GM12878 (cell line): ENCODE results near the gene ISG20L2. TPM values are rescaled to one million over a fixed set of nuclear protein-coding genes. Genes with fewer than 3 reads are reported as not detected.

Experiments
- ATAC-seq: fragments of 200-7000 bp; cut with Tn5 transposase; 3 replicates; pipeline ENCODE4 v1.9.1; 2020; ENCODE audit warnings: mild to moderate bottlenecking, moderate library complexity
- BruUV-seq: library from RNA; stranded (reverse); fragments of 400-500 nt; replicated peaks from 2 replicates; lab custom pipeline; 2021; lab: Mats Ljungman, UMichigan
- CTCF ChIA-PET: fragments of 300-600 bp; sonication (Branson Sonifier 250); formaldehyde crosslinking; extraction: SDS; loops from one replicate; lab custom pipeline; 2021; ENCODE audit warnings: inconsistent platforms; lab: Yijun Ruan, JAX
- POLR2A ChIA-PET: fragments of 350-600 bp; formaldehyde crosslinking; extraction: SDS; loops from one replicate; lab custom pipeline; 2021; ENCODE audit warnings: inconsistent platforms; lab: Charles Lee
- RAD21 ChIA-PET: fragments of 300-600 bp; sonication (Branson Sonifier 250); formaldehyde crosslinking; loops from one replicate; lab custom pipeline; 2023; ENCODE audit warnings: antibody characterized with exemption; ENCODE audit not compliant: unreplicated experiment; lab: Charles Lee
- SMC1A ChIA-PET: fragments of 300-600 bp; sonication (Branson Sonifier 250); formaldehyde crosslinking; loops from one replicate; lab custom pipeline; 2023; ENCODE audit not compliant: unreplicated experiment, uncharacterized antibody; lab: Charles Lee
- DNase-seq: peaks from one replicate; pipeline ENCODE4 v3.0.0-alpha.2; 2011; ENCODE audit warnings: low read depth, low spot score
- FAIRE-seq: peaks from 3 replicates; lab custom pipeline; 2011; peaks lifted over from hg19 to GRCh38; lab: Jason Lieb, UNC
- H2AFZ ChIP-seq: 2 replicates; pipeline ENCODE4 v1.6.0; 2011; ENCODE audit warnings: low read depth, low read length, control low read depth; ENCODE audit not compliant: control insufficient read depth
- H3K27ac ChIP-seq: 2 replicates; pipeline ENCODE4 v1.5.1; 2011; ENCODE audit warnings: control low read depth; ENCODE audit not compliant: control insufficient read depth, insufficient read depth
- H3K27me3 ChIP-seq, 2 experiments: replicated peaks in 1 of 2; 2 replicates each; pipeline versions ENCODE4 v1.6.0 to v1.6.1; 2011; ENCODE audit warnings: low read length in 1 of 2; ENCODE audit not compliant: control insufficient read depth in 2 of 2, insufficient read depth in 2 of 2
- H3K36me3 ChIP-seq, 2 experiments: 2 replicates each; pipeline ENCODE4 v1.5.1; 2011; ENCODE audit warnings: low read length in 1 of 2; ENCODE audit not compliant: control insufficient read depth in 2 of 2, insufficient read depth in 2 of 2
- H3K4me1 ChIP-seq: 2 replicates; pipeline ENCODE4 v1.6.1; 2011; ENCODE audit warnings: mild to moderate bottlenecking, low read length, moderate library complexity, mixed read lengths; ENCODE audit not compliant: control insufficient read depth, insufficient read depth
- H3K4me2 ChIP-seq: 2 replicates; pipeline ENCODE4 v1.6.0; 2011; ENCODE audit warnings: control low read depth; ENCODE audit not compliant: control insufficient read depth, insufficient read depth
- H3K4me3 ChIP-seq: fragments of 200-600 bp; sonication (generic); 2 replicates; pipeline ENCODE4 v1.5.1; 2016
- H3K79me2 ChIP-seq: 2 replicates; pipeline ENCODE4 v1.6.0; 2011; ENCODE audit warnings: low read length; ENCODE audit not compliant: control insufficient read depth, insufficient read depth
- H3K9ac ChIP-seq: 2 replicates; pipeline ENCODE4 v1.8.0; 2011; ENCODE audit warnings: low read length, control low read depth, mixed read lengths; ENCODE audit not compliant: control insufficient read depth, insufficient read depth
- H3K9me3 ChIP-seq: replicated peaks from 3 replicates; pipeline ENCODE4 v1.5.1; 2011; ENCODE audit warnings: mild to moderate bottlenecking, low read length; ENCODE audit not compliant: control insufficient read depth, insufficient read depth
- H4K20me1 ChIP-seq: 2 replicates; pipeline ENCODE4 v1.6.0; 2011; ENCODE audit not compliant: control insufficient read depth, insufficient read depth
- ATF3 ChIP-seq: IDR thresholded peaks from 2 replicates; pipeline ENCODE4 v1.6.1; 2011; ENCODE audit warnings: low read depth, mild to moderate bottlenecking, low read length, moderate library complexity, borderline replicate concordance; ENCODE audit errors: extremely low read depth
- DPF2 ChIP-seq: fragments of 450-650 bp; IDR thresholded peaks from 2 replicates; pipeline ENCODE4 v1.6.1; 2017; ENCODE audit warnings: mild to moderate bottlenecking
- EP300 ChIP-seq, 2 experiments: fragments of 150-350 bp in 1 of 2; IDR thresholded peaks; 2 replicates each; pipeline ENCODE4 v1.6.1; 2011 to 2012; ENCODE audit warnings: low read depth in 2 of 2, low read length in 2 of 2, borderline replicate concordance in 1 of 2, improper control_type of control experiment in 1 of 2, inconsistent platforms in 1 of 2; ENCODE audit not compliant: control insufficient read depth in 1 of 2
- JUND ChIP-seq: IDR thresholded peaks from 2 replicates; pipeline ENCODE4 v1.6.1; 2012; ENCODE audit warnings: low read depth, mild to moderate bottlenecking, low read length, improper control_type of control experiment, moderate library complexity
- ZNF274 ChIP-seq: IDR thresholded peaks from one replicate; pipeline ENCODE4 v1.8.0; 2011; ENCODE audit not compliant: insufficient read length, insufficient read depth
- WGBS: methylation state at CpG from one replicate; pipeline ENCODE4 v1.1.6; 2016; ENCODE audit warnings: low lambda C conversion rate; ENCODE audit not compliant: insufficient replicate concordance, insufficient coverage; ENCODE audit errors: missing lambda C conversion rate; 5-methylcytosine and 5-hydroxymethylcytosine counted together
- in situ Hi-C: fragments of 300-500 bp; cut with MboI; formaldehyde crosslinking; loops from 9 replicates; pipeline ENCODE4 v1.14.3; 2018; ENCODE audit warnings: mixed read lengths
- intact Hi-C: fragments of 100-400 bp; cut with micrococcal nuclease; formaldehyde crosslinking; loops from one replicate; pipeline ENCODE4 v1.14.2; 2022; ENCODE audit not compliant: unreplicated experiment
- polyA plus RNA-seq, 11 experiments: library from polyadenylated mRNA; depleted of rRNA in 4 of 11; unstranded in 6 of 11; stranded (reverse) in 5 of 11; fragments of >200 nt; fragmentation: Nextera tagmentation in 4 of 11; fragmentation: Illumina TruSeq in 1 of 11; extraction: Ambion mirVana in 4 of 11; extraction: Trizol in 1 of 11; gene quantifications; 1 replicate in 1 of 11; 2 replicates in 10 of 11; pipeline versions ENCODE4 v1.2.1 to v1.2.3, GENCODE V29; 2011 to 2016; ENCODE audit warnings: inconsistent platforms in 2 of 11, missing spikeins in 2 of 11, low read depth in 1 of 11
- total RNA-seq, 4 experiments: library from RNA; depleted of rRNA in 3 of 4; stranded (reverse); fragments of >200 nt in 3 of 4; fragmentation: Illumina TruSeq in 1 of 4; extraction: Trizol in 1 of 4; gene quantifications; 2 replicates each; pipeline versions ENCODE4 v1.2.1 to v1.2.3, GENCODE V29; 2013 to 2021
- TF ChIP-seq, protein P1 (sequence below): fragments of 450-650 bp; formaldehyde crosslinking; IDR thresholded peaks from 2 replicates; pipeline ENCODE4 v1.4.0; 2020; ENCODE audit warnings: mild to moderate bottlenecking, moderate library complexity

The ISG20L2 gene
- total and polyA plus RNA-seq, 10 of the 15 experiments (the other 5 are each of a cell fraction or from before 2014, with no cell fraction given): 16.4 to 111 (median 48.0) TPM

- no peak for TF ChIP-seq ZNF274
Observed at GRCh38 chr1:156691191-156691590, 37.4 kb downstream of the ISG20L2 start (continued).

DNA sequence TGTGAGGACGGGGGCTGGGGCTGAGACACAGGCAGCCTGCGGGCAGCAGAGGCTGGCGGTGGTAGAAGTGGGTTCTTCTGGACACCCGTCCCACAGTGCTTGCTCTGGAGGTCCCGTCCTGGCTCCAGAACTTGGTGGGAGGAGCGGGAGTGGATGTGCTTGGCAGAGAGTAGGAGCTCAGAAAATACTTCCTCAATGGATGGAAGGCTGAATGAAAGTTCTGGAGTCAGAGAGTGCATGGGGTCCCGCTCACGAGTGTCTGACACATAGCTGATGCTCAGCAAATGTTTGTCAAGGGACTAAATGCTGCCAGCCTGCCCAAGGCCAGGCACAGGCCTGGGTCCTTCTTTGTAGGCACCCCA, 37.9 kb downstream of the ISG20L2 start:
- ChIA-PET POLR2A (interaction anchor here (1.4 to 3.1 kb wide), 2 partner anchors 36 to 91 kb away, joined by 4 to 21 read pairs; no protein-coding TSS in a partner anchor), CTCF (interaction anchor here (0.7 to 11.1 kb wide), 28 partner anchors 8 to 383 kb away, joined by 3 to 433 read pairs (median 10); partner anchors contain the start of genes CRABP2, HDGF, INSRR and ISG20L2), RAD21 (interaction anchor here (0.6 to 10.2 kb wide), 10 partner anchors 10 to 199 kb away, joined by 4 to 173 read pairs (median 6); partner anchors contain the start of genes CRABP2, INSRR, ISG20L2 and METTL25B), SMC1A (interaction anchor here (0.7 to 4.0 kb wide), 12 partner anchors 9 to 200 kb away, joined by 3 to 168 read pairs (median 5); partner anchors contain the start of genes ISG20L2, METTL25B and NTRK1)
- intact Hi-C loops: no loop called here
- H3K27ac ChIP-seq: no peak overlapping the region
- no peaks in the 10 kb centered on the region for H3K9me3 ChIP-seq
- no peak overlapping the region for H2AFZ ChIP-seq
- no peak for FAIRE-seq
- peaks cover 18 to 33% of the 10 kb centered on the region in 2 experiments for H3K27me3 ChIP-seq
- TF ChIP-seq, protein P1, sequence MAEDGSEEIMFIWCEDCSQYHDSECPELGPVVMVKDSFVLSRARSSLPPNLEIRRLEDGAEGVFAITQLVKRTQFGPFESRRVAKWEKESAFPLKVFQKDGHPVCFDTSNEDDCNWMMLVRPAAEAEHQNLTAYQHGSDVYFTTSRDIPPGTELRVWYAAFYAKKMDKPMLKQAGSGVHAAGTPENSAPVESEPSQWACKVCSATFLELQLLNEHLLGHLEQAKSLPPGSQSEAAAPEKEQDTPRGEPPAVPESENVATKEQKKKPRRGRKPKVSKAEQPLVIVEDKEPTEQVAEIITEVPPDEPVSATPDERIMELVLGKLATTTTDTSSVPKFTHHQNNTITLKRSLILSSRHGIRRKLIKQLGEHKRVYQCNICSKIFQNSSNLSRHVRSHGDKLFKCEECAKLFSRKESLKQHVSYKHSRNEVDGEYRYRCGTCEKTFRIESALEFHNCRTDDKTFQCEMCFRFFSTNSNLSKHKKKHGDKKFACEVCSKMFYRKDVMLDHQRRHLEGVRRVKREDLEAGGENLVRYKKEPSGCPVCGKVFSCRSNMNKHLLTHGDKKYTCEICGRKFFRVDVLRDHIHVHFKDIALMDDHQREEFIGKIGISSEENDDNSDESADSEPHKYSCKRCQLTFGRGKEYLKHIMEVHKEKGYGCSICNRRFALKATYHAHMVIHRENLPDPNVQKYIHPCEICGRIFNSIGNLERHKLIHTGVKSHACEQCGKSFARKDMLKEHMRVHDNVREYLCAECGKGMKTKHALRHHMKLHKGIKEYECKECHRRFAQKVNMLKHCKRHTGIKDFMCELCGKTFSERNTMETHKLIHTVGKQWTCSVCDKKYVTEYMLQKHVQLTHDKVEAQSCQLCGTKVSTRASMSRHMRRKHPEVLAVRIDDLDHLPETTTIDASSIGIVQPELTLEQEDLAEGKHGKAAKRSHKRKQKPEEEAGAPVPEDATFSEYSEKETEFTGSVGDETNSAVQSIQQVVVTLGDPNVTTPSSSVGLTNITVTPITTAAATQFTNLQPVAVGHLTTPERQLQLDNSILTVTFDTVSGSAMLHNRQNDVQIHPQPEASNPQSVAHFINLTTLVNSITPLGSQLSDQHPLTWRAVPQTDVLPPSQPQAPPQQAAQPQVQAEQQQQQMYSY (CRISPR knock-in tag): no peak
- TF ChIP-seq ATF3: no peak
- no peak for TF ChIP-seq DPF2
- TF ChIP-seq JUND: no peak
- no peak for TF ChIP-seq EP300 (IDR thresholded peaks at IDR 0.05; ENCODE audit: borderline replicate concordance in 1 of 2, control insufficient read depth in 1 of 2, low read depth in 2 of 2, low read length in 2 of 2)
- no peak overlapping the region for H3K4me2 ChIP-seq
- WGBS: 31% methylated on average over 8 of the region's 8 CpGs
- H3K9ac ChIP-seq: no peak overlapping the region
- no TSS peak for BruUV-seq
- no peaks in the 10 kb centered on the region for H3K36me3 ChIP-seq
- peaks cover 4% of the 10 kb centered on the region; the same call in 1 of the 2 replicates for H4K20me1 ChIP-seq
- no peaks in the 10 kb centered on the region for H3K4me1 ChIP-seq
- no peaks in the 10 kb centered on the region for H3K79me2 ChIP-seq
- in situ Hi-C loops: no loop called here
- ATAC-seq: no peak
- H3K4me3 ChIP-seq: no peak overlapping the region
- no peak for DNase-seq
